Psoas muscle (tissue), 8 donors: Measurements from ENCODE around the gene MAPKAP1. TPM values are rescaled to one million over a fixed set of nuclear protein-coding genes. Genes with fewer than 3 reads are reported as not detected.

Source experiments
- ATAC-seq, 4 donors: fragments of 200-7000 bp; cut with Tn5 transposase; one replicate each; pipeline ENCODE4 v1.9.1; 2020; ENCODE audit warnings: moderate library complexity in 3 of 4, mild to moderate bottlenecking in 2 of 4
- DNase-seq, 2 donors: peaks; one replicate each; pipeline ENCODE4 v3.0.0-alpha.2; 2020
- H3K27ac ChIP-seq: fragments of 200-600 bp; one replicate; pipeline ENCODE4 v1.8.0; 2022
- H3K27me3 ChIP-seq, 3 donors: fragments of 200-600 bp in 1 of 3; one replicate each; pipeline versions ENCODE4 v1.6.1 to v1.8.0; 2013 to 2022; ENCODE audit warnings: low read length in 2 of 3, mild to moderate bottlenecking in 2 of 3, moderate library complexity in 1 of 3; ENCODE audit not compliant: insufficient read depth in 3 of 3
- H3K36me3 ChIP-seq, 2 donors: fragments of 200-600 bp in 1 of 2; one replicate each; pipeline versions ENCODE4 v1.6.1 to v1.8.0; 2013 to 2022; ENCODE audit warnings: low read depth in 1 of 2, mild to moderate bottlenecking in 1 of 2, moderate library complexity in 1 of 2; ENCODE audit not compliant: insufficient read depth in 1 of 2
- H3K4me1 ChIP-seq: fragments of 200-600 bp; one replicate; pipeline ENCODE4 v1.8.0; 2022
- H3K4me3 ChIP-seq: fragments of 200-600 bp; one replicate; pipeline ENCODE4 v1.8.0; 2022; ENCODE audit warnings: mild to moderate bottlenecking
- H3K9me3 ChIP-seq: fragments of 200-600 bp; one replicate; pipeline ENCODE4 v1.8.0; 2022
- CTCF ChIP-seq: fragments of 200-600 bp; IDR thresholded peaks from one replicate; pipeline ENCODE4 v1.8.0; 2022; ENCODE audit warnings: antibody characterized with exemption
- WGBS, 3 donors: extraction: QIAGEN DNeasy Blood & Tissue Kit; methylation state at CpG; one replicate each; pipeline versions ENCODE4 v1.1.6 to v1.1.7; 2013; 5-methylcytosine and 5-hydroxymethylcytosine counted together
- intact Hi-C, 2 donors: fragments of 100-400 bp; cut with DNase I; formaldehyde crosslinking; loops; one replicate each; pipeline versions ENCODE4 v1.11.0 to v1.14.2; 2022
- long read RNA-seq, 2 donors: library from polyadenylated mRNA; unstranded; transcript quantifications; one replicate each; pipeline ENCODE4 v2.0.0, GENCODE V29; 2021
- polyA plus RNA-seq, 3 donors: library from polyadenylated mRNA; stranded (reverse); fragments of 200-250 nt; gene quantifications; one replicate each; pipeline ENCODE4 v1.2.3, GENCODE V29; 2013
- total RNA-seq, 4 donors: library from RNA; stranded (reverse); fragmentation: NEBNext Ultra II Directional in 2 of 4; extraction: Animal tissue kit (Norgen Biotek cat#: 25700) in 2 of 4; gene quantifications; one replicate each; pipeline versions ENCODE4 v1.2.1 to v1.2.4, GENCODE V29; 2021 to 2023
- donor health status: healthy with polysubstance abuse.
- donor health status: DM: no; HTN: no; CAD: no; lungs with moderate emphysema.
- donor health status: Bipolar disorder and iron deficiency.
- donor health status: healthy.
- donor health status: DM: yes; HTN: yes; CAD: no.
- donor health status: DM: no; HTN: no; CAD: no.
- donor health status: DM: no; HTN: no; CAD: no.
- donor health status: DM: yes; HTN: yes; CAD: no.

The MAPKAP1 gene
- total RNA-seq (100 to 1,000 TPM in 1 of 4 donors, 10 to 100 TPM in 3; 64.2 to 110 (median 89.9) TPM), polyA plus RNA-seq (100 to 1,000 TPM in 2 of 3 donors, 10 to 100 TPM in 1; 82.5 to 124 (median 119) TPM)
- long read RNA-seq, donor 1, transcript MAPKAP1-201 (12 exons, 3,395 nt): major isoform, 37 of 70 reads
- long read RNA-seq, donor 1, partial matches to known transcripts: 12 of 70 reads
- long read RNA-seq, donor 1, other reads (novel, unspliced or antisense): 7 of 70 reads
- long read RNA-seq, donor 2, transcript MAPKAP1-202 (11 exons, 3,256 nt): minor isoform, 5 of 151 reads
- long read RNA-seq, donor 2, transcript MAPKAP1-201 (12 exons, 3,395 nt): major isoform, 93 of 151 reads
- long read RNA-seq, donor 2, transcript MAPKAP1-205 (11 exons, 3,045 nt): minor isoform, 9 of 151 reads
- long read RNA-seq, donor 2, transcript MAPKAP1-208 (10 exons, 2,977 nt): minor isoform, 9 of 151 reads
- long read RNA-seq, donor 2, partial matches to known transcripts: 11 of 151 reads
- long read RNA-seq, donor 2, other reads (novel, unspliced or antisense): 21 of 151 reads

GRCh38 chr9:125706651-125707471 lies at the start of gene MAPKAP1:
MAPKAP1 (minus strand) TSS chr9:125707208; CDS start chr9:125672574, 34,634 bp downstream.
- H3K9me3 ChIP-seq: no peaks in the 10 kb centered on the region
- peak within 1 kb of the TSS; percentile 84 for H3K27ac ChIP-seq
- 0 to 1% (median 0%) methylated on average over 43 to 63 of the region's 63 CpGs for WGBS, 3 donors
- H3K36me3 ChIP-seq: no peaks in the 10 kb centered on the region
- H3K4me1 ChIP-seq: peaks cover 21% of the 10 kb centered on the region
- intact Hi-C loops: loop anchor here (2.0 to 5.0 kb wide), 2 partner anchors 35 to 40 kb away; partner anchors contain the start of gene PBX3 (in 1 of the 2)
- H3K4me3 ChIP-seq: peak within 1 kb of the TSS; percentile 93
- no peak for TF ChIP-seq CTCF
- peak; percentile 99 for DNase-seq
- no peaks in the 10 kb centered on the region for H3K27me3 ChIP-seq
- peak; percentile 100 for ATAC-seq

GRCh38 chr9:125756518-125756917 lies 49.5 kb upstream of the MAPKAP1 start:
- Histone ChIP-seq H3K4me1 (no peaks in the 10 kb centered on the region), H3K27ac (no peak overlapping the region), H3K4me3 (no peak overlapping the region), H3K27me3 (no peaks in the 10 kb centered on the region), H3K36me3 (no peaks in the 10 kb centered on the region), H3K9me3 (no peaks in the 10 kb centered on the region)
- intact Hi-C loops: no loop called here
- no peak for ATAC-seq
- no peak for DNase-seq
- TF ChIP-seq CTCF: no peak
- WGBS, 3 donors: 91 to 96% (median 94%) methylated on average over 4 of the region's 4 CpGs

- H3K4me1 ChIP-seq: no peaks in the 10 kb centered on the region
- intact Hi-C loops: no loop called here
- DNase-seq (no peak), ATAC-seq (no peak)
- TF ChIP-seq CTCF: no peak
- peaks cover 0 to 10% (median 0%) of the 10 kb centered on the region in 3 donors for H3K27me3 ChIP-seq
- no peaks in the 10 kb centered on the region for H3K36me3 ChIP-seq
- WGBS, 3 donors: 98 to 99% (median 98%) methylated on average over 1 of the region's 1 CpG
- no peaks in the 10 kb centered on the region for H3K9me3 ChIP-seq
- H3K4me3 ChIP-seq: no peak overlapping the region
- no peak overlapping the region for H3K27ac ChIP-seq
These were observed 48.3 kb upstream of the MAPKAP1 start for GRCh38 chr9:125755340-125755739.

GRCh38 chr9:125754096-125754495 lies 47.1 kb upstream of the MAPKAP1 start:
- Histone ChIP-seq H3K27ac (no peak overlapping the region), H3K9me3 (no peaks in the 10 kb centered on the region), H3K27me3 (peaks cover 0 to 19% (median 0%) of the 10 kb centered on the region in 3 donors), H3K4me1 (no peaks in the 10 kb centered on the region), H3K4me3 (no peak overlapping the region), H3K36me3 (no peaks in the 10 kb centered on the region)
- no peak for TF ChIP-seq CTCF
- 79 to 85% (median 82%) methylated on average over 2 of the region's 2 CpGs for WGBS, 3 donors
- intact Hi-C loops: no loop called here
- ATAC-seq (no peak), DNase-seq (no peak)
